ENCODE measurements around the gene SDR42E1. TPM values are rescaled to one million over a fixed set of nuclear protein-coding genes. Genes with fewer than 3 reads are reported as not detected.

SDR42E1 gene
- total RNA-seq, 1 experiment from 2014 or later: 17.4 TPM

- intact Hi-C loops (cut with micrococcal nuclease): no loop called here
- ChIA-PET CTCF (interaction anchor here (0.8 to 1.5 kb wide), 7 partner anchors 12 to 214 kb away, joined by 3 to 10 read pairs (median 5); no protein-coding TSS in a partner anchor), RAD21 (ENCODE audit: low non-redundant PET in 1 of 2, low total read pairs in 2 of 2, uncharacterized antibody in 2 of 2, unreplicated experiment in 2 of 2) (no interaction called here), POLR2A (interaction anchor here (1.1 kb wide), 1 partner anchor 19 kb away, joined by 3 read pairs; no protein-coding TSS in a partner anchor)
- Histone ChIP-seq H3K9ac (ENCODE audit: low read length) (no peak overlapping the region), H3K79me2 (ENCODE audit: insufficient read depth, low read length) (no peaks in the 10 kb centered on the region), H3K27me3 (ENCODE audit: insufficient read depth, low read length) (peaks cover 24% of the 10 kb centered on the region), H3K4me2 (ENCODE audit: low read length) (peak overlapping the region; percentile 55), H3K36me3 (ENCODE audit: control insufficient read depth in 1 of 2, insufficient read depth in 2 of 2, low read length in 2 of 2) (no peaks in the 10 kb centered on the region), H3K27ac (ENCODE audit: low read depth, low read length) (no peak overlapping the region), H3K9me2 (ENCODE audit: insufficient read depth) (no peaks in the 10 kb centered on the region; the same call in 1 of the 2 replicates), H3K9me3 (ENCODE audit: control insufficient read depth in 1 of 2, insufficient read depth in 1 of 2, low read depth in 1 of 2, low read length in 2 of 2) (peaks cover 0 to 9% of the 10 kb centered on the region in 2 experiments; a peak in 1 of 4 replicates), H3K4me1 (ENCODE audit: control insufficient read depth in 1 of 2, insufficient read depth in 2 of 2, low read length in 2 of 2) (peaks cover 0 to 13% of the 10 kb centered on the region in 2 experiments; a peak in 2 of 4 replicates), H2AFZ (ENCODE audit: low read depth, low read length, poor library complexity, severe bottlenecking) (peak overlapping the region; percentile 1), H4K20me1 (ENCODE audit: insufficient read depth) (no peaks in the 10 kb centered on the region), H3K4me3 (replicated peaks in 1 of 2; ENCODE audit: low read depth in 1 of 2, low read length in 2 of 2) (peak overlapping the region; percentile 7 to 13; a peak in 3 of 4 replicates)
- ATAC-seq (peak; percentile 67), DNase-seq (ENCODE audit: low read depth, low spot score) (peak; percentile 52)
- BruUV-seq (replicated peaks): no TSS peak
- TF ChIP-seq SRF (IDR thresholded peaks at IDR 0.05; ENCODE audit: low read depth) (no peak), EZH2phosphoT487 (IDR thresholded peaks at IDR 0.05; ENCODE audit: borderline replicate concordance) (no peak), RAD21 (IDR thresholded peaks at IDR 0.05; ENCODE audit: low read depth) (peak; percentile 26; the same call in 1 of the 2 replicates), TCF7L2 (IDR thresholded peaks at IDR 0.05; ENCODE audit: borderline replicate concordance, extremely low read depth, insufficient read depth, insufficient read length) (no peak), ZFX (IDR thresholded peaks at IDR 0.05) (no peak), ZBTB33 (IDR thresholded peaks at IDR 0.05; ENCODE audit: extremely low read depth, insufficient replicate concordance, low read length) (no peak), MAX (IDR thresholded peaks at IDR 0.05) (no peak), SP1 (IDR thresholded peaks at IDR 0.05; ENCODE audit: low read depth) (no peak), CTCF (IDR thresholded peaks at IDR 0.05 in 2 of 3, conservative IDR thresholded peaks at IDR 0.05 in 1 of 3; ENCODE audit: borderline replicate concordance in 1 of 3, insufficient read depth in 1 of 3, low read depth in 2 of 3, low read length in 2 of 3) (peak; percentile 21 to 70 (median 69); a peak in 4 of 6 replicates)
Measured at GRCh38 chr16:82016263-82016662, 5.0 kb upstream of the SDR42E1 start.
